GM23338 (cell line): ENCODE results near the gene NPPA. TPM values are rescaled to one million over a fixed set of nuclear protein-coding genes. Genes with fewer than 3 reads are reported as not detected.

ENCODE experiments used
- ATAC-seq: fragments of 200-7000 bp; cut with Tn5 transposase; 3 replicates; pipeline ENCODE4 v1.9.1; 2020
- DNase-seq: peaks from one replicate; pipeline ENCODE4 v3.0.0-alpha.2; 2015; ENCODE audit warnings: low spot score
- H2AFZ ChIP-seq: fragments of 200-600 bp; sonication (generic); 2 replicates; pipeline ENCODE4 v1.8.0; 2016; ENCODE audit warnings: antibody characterized with exemption, mild to moderate bottlenecking, moderate library complexity
- H3F3A ChIP-seq: fragments of 200-600 bp; sonication (generic); replicated peaks from 2 replicates; pipeline ENCODE4 v1.8.0; 2017; ENCODE audit warnings: antibody characterized with exemption, mixed run types, low read depth
- H3K27ac ChIP-seq: fragments of 200-600 bp; sonication (generic); 2 replicates; pipeline ENCODE4 v1.6.1; 2016; ENCODE audit warnings: low read depth
- H3K27me3 ChIP-seq: fragments of 200-600 bp; sonication (generic); 2 replicates; pipeline ENCODE4 v1.8.0; 2016; ENCODE audit warnings: mild to moderate bottlenecking, mixed run types, moderate library complexity; ENCODE audit not compliant: insufficient read depth
- H3K36me3 ChIP-seq: fragments of 200-600 bp; sonication (generic); 2 replicates; pipeline ENCODE4 v1.8.0; 2016; ENCODE audit warnings: mild to moderate bottlenecking; ENCODE audit not compliant: insufficient read depth
- H3K4me1 ChIP-seq: fragments of 200-600 bp; sonication (generic); 2 replicates; pipeline ENCODE4 v1.8.0; 2016; ENCODE audit warnings: mild to moderate bottlenecking, moderate library complexity; ENCODE audit not compliant: insufficient read depth
- H3K4me2 ChIP-seq: fragments of 200-600 bp; sonication (generic); 2 replicates; pipeline ENCODE4 v1.7.1; 2017; ENCODE audit warnings: mixed run types
- H3K4me3 ChIP-seq: fragments of 200-600 bp; sonication (generic); 2 replicates; pipeline ENCODE4 v1.6.1; 2016; ENCODE audit warnings: mixed run types
- H3K79me2 ChIP-seq: fragments of 200-600 bp; sonication (generic); replicated peaks from 2 replicates; pipeline ENCODE4 v1.8.0; 2017; ENCODE audit warnings: mild to moderate bottlenecking; ENCODE audit not compliant: insufficient read depth
- H3K9me2 ChIP-seq: fragments of 200-600 bp; sonication (generic); 2 replicates; pipeline ENCODE4 v1.8.0; 2017; ENCODE audit not compliant: insufficient read depth
- H4K20me1 ChIP-seq: fragments of 200-600 bp; sonication (generic); replicated peaks from 2 replicates; pipeline ENCODE4 v1.8.0; 2017; ENCODE audit warnings: mild to moderate bottlenecking; ENCODE audit not compliant: insufficient read depth
- H3K27ac Mint-ChIP-seq: 2 replicates; pipeline ENCODE4 v1.8.0; 2020; ENCODE audit warnings: inconsistent platforms, mild to moderate bottlenecking, moderate library complexity, mixed read lengths
- H3K27me3 Mint-ChIP-seq: 3 replicates; pipeline ENCODE4 v1.8.0; 2022; ENCODE audit warnings: low read depth, mild to moderate bottlenecking, moderate library complexity, mixed read lengths, inconsistent platforms; ENCODE audit not compliant: insufficient read depth, poor library complexity
- H3K36me3 Mint-ChIP-seq: 3 replicates; pipeline ENCODE4 v1.8.0; 2021; ENCODE audit warnings: low read depth, mild to moderate bottlenecking, inconsistent platforms, moderate library complexity, mixed read lengths
- H3K4me1 Mint-ChIP-seq: 3 replicates; pipeline ENCODE4 v1.8.0; 2020; ENCODE audit warnings: mild to moderate bottlenecking, inconsistent platforms, mixed read lengths
- H3K4me3 Mint-ChIP-seq: 3 replicates; pipeline ENCODE4 v1.8.0; 2021; ENCODE audit warnings: moderate library complexity, mild to moderate bottlenecking, inconsistent platforms, mixed read lengths
- H3K9me3 Mint-ChIP-seq: 3 replicates; pipeline ENCODE4 v1.8.0; 2020; ENCODE audit warnings: moderate library complexity, mild to moderate bottlenecking, inconsistent platforms, mixed read lengths
- CREB1 ChIP-seq: fragments of 250-450 bp; sonication (Bioruptor Pico); IDR thresholded peaks from 2 replicates; pipeline ENCODE4 v1.5.0; 2020; ENCODE audit warnings: low read depth, mild to moderate bottlenecking, moderate library complexity
- EZH2 ChIP-seq: fragments of 200-600 bp; sonication (generic); IDR thresholded peaks from one replicate; pipeline ENCODE4 v1.8.0; 2017; ENCODE audit warnings: antibody characterized with exemption, mild to moderate bottlenecking, low read depth; ENCODE audit not compliant: unreplicated experiment
- EZH2phosphoT487 ChIP-seq: fragments of 200-600 bp; sonication (generic); IDR thresholded peaks from one replicate; pipeline ENCODE4 v1.8.1; 2018; ENCODE audit warnings: antibody characterized with exemption; ENCODE audit not compliant: unreplicated experiment
- POLR2AphosphoS5 ChIP-seq: IDR thresholded peaks from 2 replicates; pipeline ENCODE4 v1.6.1; 2016; ENCODE audit warnings: antibody characterized with exemption, low read depth
- STAT1 ChIP-seq: IDR thresholded peaks from one replicate; pipeline ENCODE4 v1.6.1; 2016; ENCODE audit warnings: antibody characterized with exemption; ENCODE audit not compliant: unreplicated experiment
- ZNF114 ChIP-seq: fragments of 250-450 bp; sonication (Bioruptor Pico); IDR thresholded peaks from 2 replicates; pipeline ENCODE4 v1.5.0; 2020; ENCODE audit warnings: mild to moderate bottlenecking, moderate library complexity
- polyA plus RNA-seq: library from polyadenylated mRNA; unstranded; fragments of >200 nt; fragmentation: Nextera tagmentation; extraction: Ambion mirVana; gene quantifications from 2 replicates; pipeline ENCODE4 v1.2.1, GENCODE V29; 2016
- total RNA-seq: library from RNA; depleted of rRNA; stranded (reverse); fragments of >200 nt; shearing (Covaris generic); gene quantifications from 2 replicates; pipeline ENCODE4 v1.2.3, GENCODE V29; 2014
- TF ChIP-seq, protein P1 (sequence below): fragments of 250-450 bp; sonication (Bioruptor Pico); IDR thresholded peaks from 2 replicates; pipeline ENCODE4 v1.5.0; 2020; ENCODE audit warnings: mild to moderate bottlenecking, moderate library complexity

NPPA gene
- total and polyA plus RNA-seq, 2 experiments from 2014 or later, result 0.29 TPM; not detected in 1

DNA sequence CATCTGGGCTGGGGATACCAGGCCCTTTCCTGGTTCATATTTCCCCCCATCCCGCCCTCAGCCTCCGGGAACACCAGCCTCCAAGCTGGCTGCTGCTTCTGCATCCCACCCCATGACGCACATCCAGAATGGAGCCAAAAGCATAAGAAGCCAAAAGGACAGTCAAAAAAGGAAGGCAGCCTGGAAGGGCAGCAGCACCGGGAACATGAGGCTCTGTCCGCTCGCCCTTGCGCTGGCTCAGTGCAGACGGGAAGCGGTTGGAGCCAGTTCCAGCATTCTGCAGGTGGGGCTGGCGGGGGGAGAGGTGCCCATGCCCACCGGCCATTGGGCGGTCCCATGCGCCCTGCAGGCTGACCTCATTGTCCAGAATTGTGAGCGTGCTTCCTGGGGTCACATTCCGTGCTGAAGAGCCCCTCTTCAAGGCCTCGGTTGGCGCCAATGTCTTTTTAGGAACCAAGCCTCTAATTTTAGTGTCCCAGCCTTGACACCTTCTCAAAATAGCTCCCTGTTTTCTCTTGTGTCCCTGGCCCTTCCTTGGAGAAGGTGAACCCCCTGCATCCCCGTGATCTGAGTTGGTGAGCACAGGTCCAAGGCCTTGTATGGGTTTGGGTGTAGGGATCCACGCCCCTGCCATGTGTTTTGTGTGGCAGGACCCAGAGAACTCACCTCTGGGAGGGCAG lies 39.5 kb upstream of the NPPA start (continued):
- TF ChIP-seq, protein P1, sequence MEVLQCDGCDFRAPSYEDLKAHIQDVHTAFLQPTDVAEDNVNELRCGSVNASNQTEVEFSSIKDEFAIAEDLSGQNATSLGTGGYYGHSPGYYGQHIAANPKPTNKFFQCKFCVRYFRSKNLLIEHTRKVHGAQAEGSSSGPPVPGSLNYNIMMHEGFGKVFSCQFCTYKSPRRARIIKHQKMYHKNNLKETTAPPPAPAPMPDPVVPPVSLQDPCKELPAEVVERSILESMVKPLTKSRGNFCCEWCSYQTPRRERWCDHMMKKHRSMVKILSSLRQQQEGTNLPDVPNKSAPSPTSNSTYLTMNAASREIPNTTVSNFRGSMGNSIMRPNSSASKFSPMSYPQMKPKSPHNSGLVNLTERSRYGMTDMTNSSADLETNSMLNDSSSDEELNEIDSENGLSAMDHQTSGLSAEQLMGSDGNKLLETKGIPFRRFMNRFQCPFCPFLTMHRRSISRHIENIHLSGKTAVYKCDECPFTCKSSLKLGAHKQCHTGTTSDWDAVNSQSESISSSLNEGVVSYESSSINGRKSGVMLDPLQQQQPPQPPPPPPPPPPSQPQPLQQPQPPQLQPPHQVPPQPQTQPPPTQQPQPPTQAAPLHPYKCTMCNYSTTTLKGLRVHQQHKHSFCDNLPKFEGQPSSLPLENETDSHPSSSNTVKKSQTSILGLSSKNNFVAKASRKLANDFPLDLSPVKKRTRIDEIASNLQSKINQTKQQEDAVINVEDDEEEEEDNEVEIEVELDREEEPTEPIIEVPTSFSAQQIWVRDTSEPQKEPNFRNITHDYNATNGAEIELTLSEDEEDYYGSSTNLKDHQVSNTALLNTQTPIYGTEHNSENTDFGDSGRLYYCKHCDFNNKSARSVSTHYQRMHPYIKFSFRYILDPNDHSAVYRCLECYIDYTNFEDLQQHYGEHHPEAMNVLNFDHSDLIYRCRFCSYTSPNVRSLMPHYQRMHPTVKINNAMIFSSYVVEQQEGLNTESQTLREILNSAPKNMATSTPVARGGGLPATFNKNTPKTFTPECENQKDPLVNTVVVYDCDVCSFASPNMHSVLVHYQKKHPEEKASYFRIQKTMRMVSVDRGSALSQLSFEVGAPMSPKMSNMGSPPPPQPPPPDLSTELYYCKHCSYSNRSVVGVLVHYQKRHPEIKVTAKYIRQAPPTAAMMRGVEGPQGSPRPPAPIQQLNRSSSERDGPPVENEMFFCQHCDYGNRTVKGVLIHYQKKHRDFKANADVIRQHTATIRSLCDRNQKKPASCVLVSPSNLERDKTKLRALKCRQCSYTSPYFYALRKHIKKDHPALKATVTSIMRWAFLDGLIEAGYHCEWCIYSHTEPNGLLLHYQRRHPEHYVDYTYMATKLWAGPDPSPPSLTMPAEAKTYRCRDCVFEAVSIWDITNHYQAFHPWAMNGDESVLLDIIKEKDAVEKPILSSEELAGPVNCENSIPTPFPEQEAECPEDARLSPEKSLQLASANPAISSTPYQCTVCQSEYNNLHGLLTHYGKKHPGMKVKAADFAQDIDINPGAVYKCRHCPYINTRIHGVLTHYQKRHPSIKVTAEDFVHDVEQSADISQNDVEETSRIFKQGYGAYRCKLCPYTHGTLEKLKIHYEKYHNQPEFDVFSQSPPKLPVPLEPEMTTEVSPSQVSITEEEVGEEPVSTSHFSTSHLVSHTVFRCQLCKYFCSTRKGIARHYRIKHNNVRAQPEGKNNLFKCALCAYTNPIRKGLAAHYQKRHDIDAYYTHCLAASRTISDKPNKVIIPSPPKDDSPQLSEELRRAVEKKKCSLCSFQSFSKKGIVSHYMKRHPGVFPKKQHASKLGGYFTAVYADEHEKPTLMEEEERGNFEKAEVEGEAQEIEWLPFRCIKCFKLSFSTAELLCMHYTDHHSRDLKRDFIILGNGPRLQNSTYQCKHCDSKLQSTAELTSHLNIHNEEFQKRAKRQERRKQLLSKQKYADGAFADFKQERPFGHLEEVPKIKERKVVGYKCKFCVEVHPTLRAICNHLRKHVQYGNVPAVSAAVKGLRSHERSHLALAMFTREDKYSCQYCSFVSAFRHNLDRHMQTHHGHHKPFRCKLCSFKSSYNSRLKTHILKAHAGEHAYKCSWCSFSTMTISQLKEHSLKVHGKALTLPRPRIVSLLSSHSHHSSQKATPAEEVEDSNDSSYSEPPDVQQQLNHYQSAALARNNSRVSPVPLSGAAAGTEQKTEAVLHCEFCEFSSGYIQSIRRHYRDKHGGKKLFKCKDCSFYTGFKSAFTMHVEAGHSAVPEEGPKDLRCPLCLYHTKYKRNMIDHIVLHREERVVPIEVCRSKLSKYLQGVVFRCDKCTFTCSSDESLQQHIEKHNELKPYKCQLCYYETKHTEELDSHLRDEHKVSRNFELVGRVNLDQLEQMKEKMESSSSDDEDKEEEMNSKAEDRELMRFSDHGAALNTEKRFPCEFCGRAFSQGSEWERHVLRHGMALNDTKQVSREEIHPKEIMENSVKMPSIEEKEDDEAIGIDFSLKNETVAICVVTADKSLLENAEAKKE (CRISPR knock-in tag), result no peak
- no peak for TF ChIP-seq EZH2
- TF ChIP-seq POLR2AphosphoS5, result no peak

DNA sequence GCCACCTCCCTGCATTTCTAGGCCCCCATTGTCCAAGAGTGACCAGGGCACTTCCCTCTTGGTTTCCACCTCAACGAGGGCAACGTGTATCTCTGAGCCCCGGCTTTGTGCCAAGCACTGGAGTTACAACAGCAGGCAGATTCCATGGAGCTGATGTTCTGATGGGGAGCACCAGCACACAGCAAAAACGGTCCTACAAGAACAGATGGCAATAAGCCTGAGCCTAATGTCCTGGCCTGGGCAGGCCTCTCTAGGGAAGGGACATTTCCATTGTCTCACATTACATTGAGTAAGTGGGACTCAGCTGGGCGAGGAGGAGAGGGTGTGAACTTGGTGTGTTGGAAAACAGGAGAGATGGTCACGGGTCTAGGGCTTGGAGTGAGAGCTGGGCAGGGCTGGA lies 38.3 kb upstream of the NPPA start:
- Mint-ChIP-seq H3K4me1 (peaks cover 11% of the 10 kb centered on the region), H3K9me3 (no peaks in the 10 kb centered on the region)
- TF ChIP-seq EZH2phosphoT487 (no peak), CREB1 (CRISPR knock-in tag) (no peak), ZNF114 (no peak), STAT1 (no peak), EZH2 (no peak)
- TF ChIP-seq, protein P1 (CRISPR knock-in tag), result no peak

More for the DNA sequence above, 38.3 kb upstream of the NPPA start:
- Histone ChIP-seq H3K4me1 (peaks cover 3% of the 10 kb centered on the region; the same call in 1 of the 2 replicates), H3K4me3 (no peak overlapping the region), H3K79me2 (no peaks in the 10 kb centered on the region), H4K20me1 (no peaks in the 10 kb centered on the region), H3K36me3 (no peaks in the 10 kb centered on the region), H3K27ac (no peak overlapping the region), H3K9me2 (no peaks in the 10 kb centered on the region), H3K27me3 (no peaks in the 10 kb centered on the region), H2AFZ (no peak overlapping the region), H3K4me2 (no peak overlapping the region), H3F3A (no peaks in the 10 kb centered on the region)
- no peak for DNase-seq
- no peaks in the 10 kb centered on the region for H3K36me3 Mint-ChIP-seq
- peaks cover 3% of the 10 kb centered on the region for H3K27me3 Mint-ChIP-seq
- H3K27ac Mint-ChIP-seq, result no peak overlapping the region
- no peak overlapping the region for H3K4me3 Mint-ChIP-seq
- no peak for ATAC-seq
